Measurements from ENCODE around the gene DHRS13. TPM values are rescaled to one million over a fixed set of nuclear protein-coding genes. Genes with fewer than 3 reads are reported as not detected.

DHRS13 gene
- total RNA-seq, 4 donors from 2014 or later = 0.25 to 3.7 (median 2.4) TPM

DNA sequence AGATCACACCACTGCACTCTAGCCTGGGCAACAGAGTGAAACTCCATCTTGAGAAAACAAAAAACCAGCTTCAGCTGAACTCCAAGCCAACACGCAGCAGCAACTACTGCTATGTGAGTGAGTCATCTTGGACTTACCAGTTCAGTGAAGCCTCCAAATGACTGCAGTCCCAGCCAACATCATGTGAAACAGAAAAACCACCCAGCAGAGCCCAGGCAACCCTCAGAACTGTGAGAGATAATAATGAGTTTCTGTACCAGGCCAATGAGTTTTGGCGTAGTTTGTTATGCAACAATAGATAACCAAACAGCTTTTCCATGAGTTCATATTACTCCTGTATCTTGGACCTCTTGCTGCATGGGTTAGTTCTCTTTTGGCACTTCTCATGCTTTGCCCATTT lies 25.2 kb upstream of the DHRS13 start:
- ATAC-seq = no peak
- intact Hi-C loops (cut with DNase I; ENCODE audit: low total_unique reads) = no loop called here
- no peak for TF ChIP-seq POLR2A (IDR thresholded peaks at IDR 0.05)
- TF ChIP-seq CTCF (IDR thresholded peaks at IDR 0.05 in 4 of 5, conservative IDR thresholded peaks at IDR 0.05 in 1 of 5) = no peak
- H3K9me3 ChIP-seq = no peaks in the 10 kb centered on the region
- no peaks in the 10 kb centered on the region for H3K27me3 ChIP-seq
- H3K36me3 ChIP-seq = peaks cover 0 to 14% of the 10 kb centered on the region in 2 donors
- DNase-seq = no peak
- no peak overlapping the region for H3K4me3 ChIP-seq
- peaks cover 27% of the 10 kb centered on the region in 2 donors for H3K4me1 ChIP-seq
- no peak overlapping the region for H3K27ac ChIP-seq
- in situ Hi-C loops (cut with MboI; ENCODE audit: low sequenced_read_pairs in 4 of 4) = no loop called here

DNA sequence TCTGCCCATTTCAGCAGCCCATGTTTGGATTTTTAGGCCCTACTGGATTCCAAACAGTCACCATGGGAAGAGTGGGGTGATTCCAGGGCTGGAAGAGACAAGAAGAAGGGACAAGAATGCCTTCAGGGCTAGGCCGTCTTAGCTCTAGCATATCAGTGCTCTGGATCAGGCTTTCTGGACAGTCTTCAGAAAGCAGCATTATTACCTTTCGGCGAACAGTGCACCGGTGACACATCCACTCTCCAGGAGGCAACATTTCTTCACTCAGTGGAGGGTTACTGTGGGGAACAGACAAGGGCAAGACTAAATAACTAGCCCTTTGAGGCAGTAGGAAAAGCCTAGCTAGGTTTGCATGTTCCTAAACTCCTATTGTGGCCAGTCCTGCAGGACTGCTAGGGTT lies 23.9 kb upstream of the DHRS13 start:
- peak overlapping the region; percentile 50 to 70 (median 59) for H3K27ac ChIP-seq
- H3K36me3 ChIP-seq = peaks cover 0 to 27% of the 10 kb centered on the region in 2 donors

DNA sequence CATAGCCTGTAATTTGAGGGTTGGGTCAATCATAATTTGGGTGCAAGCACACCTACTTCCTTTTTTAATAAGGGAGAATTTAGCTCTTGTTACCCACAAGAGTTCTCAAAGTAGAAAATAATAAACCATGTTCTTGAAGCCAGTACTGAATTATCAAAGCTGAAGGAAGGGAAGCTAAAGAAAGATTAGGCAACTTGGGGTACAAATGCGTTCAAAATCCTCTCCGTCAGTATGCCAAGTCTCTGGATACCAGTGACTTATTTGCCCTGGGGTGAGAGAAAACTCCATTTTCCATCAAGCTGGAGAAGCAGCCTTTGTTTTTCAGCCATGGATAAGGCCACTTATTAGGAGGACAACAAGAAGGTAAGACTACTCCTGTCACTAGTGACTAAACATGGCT lies 23.5 kb upstream of the DHRS13 start:
- H3K9me3 ChIP-seq = no peaks in the 10 kb centered on the region
- H3K27ac ChIP-seq = peak overlapping the region; percentile 50 to 70 (median 59)
- ATAC-seq = no peak
- H3K4me3 ChIP-seq = no peak overlapping the region
- intact Hi-C loops (cut with DNase I; ENCODE audit: low total_unique reads) (no loop called here), in situ Hi-C loops (cut with MboI; ENCODE audit: low sequenced_read_pairs in 4 of 4) (no loop called here)
- TF ChIP-seq POLR2A (IDR thresholded peaks at IDR 0.05) = peak in 1 of 2 donors; percentile 2
- TF ChIP-seq CTCF (IDR thresholded peaks at IDR 0.05 in 4 of 5, conservative IDR thresholded peaks at IDR 0.05 in 1 of 5) = no peak
- H3K4me1 ChIP-seq = peaks cover 20 to 21% of the 10 kb centered on the region in 2 donors
- H3K27me3 ChIP-seq = no peaks in the 10 kb centered on the region
- no peak for DNase-seq
- peaks cover 0 to 31% of the 10 kb centered on the region in 2 donors for H3K36me3 ChIP-seq

More for the DNA sequence above, 23.9 kb upstream of the DHRS13 start:
- Histone ChIP-seq H3K27me3 (no peaks in the 10 kb centered on the region), H3K9me3 (no peaks in the 10 kb centered on the region), H3K4me3 (no peak overlapping the region), H3K4me1 (peaks cover 21 to 24% of the 10 kb centered on the region in 2 donors)
- intact Hi-C loops (cut with DNase I; ENCODE audit: low total_unique reads) = no loop called here
- ATAC-seq = no peak
- no peak for TF ChIP-seq CTCF (IDR thresholded peaks at IDR 0.05 in 4 of 5, conservative IDR thresholded peaks at IDR 0.05 in 1 of 5)
- DNase-seq = no peak
- in situ Hi-C loops (cut with MboI; ENCODE audit: low sequenced_read_pairs in 4 of 4) = no loop called here

- no peaks in the 10 kb centered on the region for H3K9me3 ChIP-seq
- H3K4me3 ChIP-seq = no peak overlapping the region
- intact Hi-C loops (cut with DNase I; ENCODE audit: low total_unique reads) = no loop called here
- H3K27ac ChIP-seq = peak overlapping the region; percentile 50 to 70 (median 59)
- in situ Hi-C loops (cut with MboI; ENCODE audit: low sequenced_read_pairs in 4 of 4) = no loop called here
- H3K27me3 ChIP-seq = no peaks in the 10 kb centered on the region
- peaks cover 0 to 35% of the 10 kb centered on the region in 2 donors for H3K36me3 ChIP-seq
- DNase-seq (no peak), ATAC-seq (peak in 1 of 2 donors; percentile 20)
- H3K4me1 ChIP-seq = peaks cover 17 to 18% of the 10 kb centered on the region in 2 donors
- TF ChIP-seq CTCF (IDR thresholded peaks at IDR 0.05 in 4 of 5, conservative IDR thresholded peaks at IDR 0.05 in 1 of 5) (no peak), POLR2A (IDR thresholded peaks at IDR 0.05) (peak in 1 of 2 donors; percentile 6)
These were observed 23.1 kb upstream of the DHRS13 start for GRCh38 chr17:28925912-28926365.

GRCh38 chr17:28920201-28920600 lies 17.3 kb upstream of the DHRS13 start:
- Histone ChIP-seq H3K27ac (no peak overlapping the region), H3K9me3 (no peaks in the 10 kb centered on the region), H3K36me3 (peaks cover 5 to 89% of the 10 kb centered on the region in 2 donors), H3K4me1 (peaks cover 0 to 15% of the 10 kb centered on the region in 2 donors), H3K27me3 (no peaks in the 10 kb centered on the region), H3K4me3 (no peak overlapping the region)
- in situ Hi-C loops (cut with MboI; ENCODE audit: low sequenced_read_pairs in 4 of 4) = no loop called here
- DNase-seq (no peak), ATAC-seq (no peak)
- no peak for TF ChIP-seq POLR2A (IDR thresholded peaks at IDR 0.05)
- no peak for TF ChIP-seq CTCF (IDR thresholded peaks at IDR 0.05 in 4 of 5, conservative IDR thresholded peaks at IDR 0.05 in 1 of 5)
- intact Hi-C loops (cut with DNase I; ENCODE audit: low total_unique reads) = no loop called here
